Peyer's patch (tissue), 4 donors: ENCODE measurements around the gene MED17.

ENCODE experiments used
- CTCF ChIP-seq, 6 experiments: fragments of 450-650 bp in 4 of 6; fragments of 200-600 bp in 2 of 6; sonication (generic) in 1 of 6; IDR thresholded peaks; one replicate each; pipeline ENCODE4 v1.5.1; 2017 to 2019; ENCODE audit warnings: antibody characterized with exemption in 6 of 6, mild to moderate bottlenecking in 3 of 6, moderate library complexity in 1 of 6
- POLR2A ChIP-seq, 2 donors: fragments of 450-650 bp; IDR thresholded peaks; one replicate each; pipeline ENCODE4 v1.5.1; 2017; ENCODE audit warnings: antibody characterized with exemption in 2 of 2, mild to moderate bottlenecking in 2 of 2, moderate library complexity in 2 of 2

DNA sequence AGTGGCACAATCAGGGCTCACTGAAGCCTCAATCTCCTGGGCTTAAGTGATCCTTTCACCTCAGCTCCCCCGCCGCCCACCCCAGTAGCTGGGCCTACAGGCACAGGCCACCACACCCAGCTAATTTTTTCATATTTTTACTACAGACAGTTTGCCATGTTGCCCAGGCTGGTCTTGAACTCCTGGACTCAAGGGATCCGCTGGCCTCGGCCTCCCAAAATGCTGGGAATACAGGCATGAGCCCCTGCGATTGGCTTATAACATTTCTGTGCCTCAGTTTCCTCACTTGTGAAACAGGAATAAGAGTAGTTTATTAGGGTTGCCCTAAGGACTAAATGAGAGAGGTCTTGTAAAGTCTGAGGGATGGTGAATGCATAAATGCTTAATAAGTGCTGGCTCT, 65.1 kb downstream of the MED17 start:
- no peak for TF ChIP-seq CTCF (IDR thresholded peaks at IDR 0.05)
- no peak for TF ChIP-seq POLR2A (IDR thresholded peaks at IDR 0.05)
